Measurements from ENCODE around the gene PURA.

PURA gene

DNA sequence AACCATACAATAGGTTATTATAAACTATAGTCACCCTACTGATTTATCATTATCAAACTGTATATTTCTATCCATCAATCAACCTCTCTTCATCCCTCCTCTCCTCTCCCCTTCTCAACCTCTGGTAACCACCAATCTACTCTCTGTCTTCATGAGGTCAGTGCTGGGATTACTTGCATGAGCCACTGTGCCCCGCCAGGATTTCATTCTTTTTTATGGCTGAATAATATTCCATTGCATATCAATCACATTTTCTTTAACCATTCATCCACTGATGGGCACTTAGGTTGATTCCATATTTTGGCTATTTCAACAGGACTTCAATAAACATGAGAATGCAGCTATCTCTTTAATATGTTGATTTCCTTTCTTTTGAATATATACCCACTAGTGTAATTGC lies 10.8 kb upstream of the PURA start:
- DNase-seq (ENCODE audit: low spot score) = no peak
- TF ChIP-seq, protein P1, sequence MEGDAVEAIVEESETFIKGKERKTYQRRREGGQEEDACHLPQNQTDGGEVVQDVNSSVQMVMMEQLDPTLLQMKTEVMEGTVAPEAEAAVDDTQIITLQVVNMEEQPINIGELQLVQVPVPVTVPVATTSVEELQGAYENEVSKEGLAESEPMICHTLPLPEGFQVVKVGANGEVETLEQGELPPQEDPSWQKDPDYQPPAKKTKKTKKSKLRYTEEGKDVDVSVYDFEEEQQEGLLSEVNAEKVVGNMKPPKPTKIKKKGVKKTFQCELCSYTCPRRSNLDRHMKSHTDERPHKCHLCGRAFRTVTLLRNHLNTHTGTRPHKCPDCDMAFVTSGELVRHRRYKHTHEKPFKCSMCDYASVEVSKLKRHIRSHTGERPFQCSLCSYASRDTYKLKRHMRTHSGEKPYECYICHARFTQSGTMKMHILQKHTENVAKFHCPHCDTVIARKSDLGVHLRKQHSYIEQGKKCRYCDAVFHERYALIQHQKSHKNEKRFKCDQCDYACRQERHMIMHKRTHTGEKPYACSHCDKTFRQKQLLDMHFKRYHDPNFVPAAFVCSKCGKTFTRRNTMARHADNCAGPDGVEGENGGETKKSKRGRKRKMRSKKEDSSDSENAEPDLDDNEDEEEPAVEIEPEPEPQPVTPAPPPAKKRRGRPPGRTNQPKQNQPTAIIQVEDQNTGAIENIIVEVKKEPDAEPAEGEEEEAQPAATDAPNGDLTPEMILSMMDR (IDR thresholded peaks at IDR 0.05) = no peak
- H3K4me3 ChIP-seq = no peak overlapping the region
- no peak overlapping the region for H3K27ac ChIP-seq

DNA sequence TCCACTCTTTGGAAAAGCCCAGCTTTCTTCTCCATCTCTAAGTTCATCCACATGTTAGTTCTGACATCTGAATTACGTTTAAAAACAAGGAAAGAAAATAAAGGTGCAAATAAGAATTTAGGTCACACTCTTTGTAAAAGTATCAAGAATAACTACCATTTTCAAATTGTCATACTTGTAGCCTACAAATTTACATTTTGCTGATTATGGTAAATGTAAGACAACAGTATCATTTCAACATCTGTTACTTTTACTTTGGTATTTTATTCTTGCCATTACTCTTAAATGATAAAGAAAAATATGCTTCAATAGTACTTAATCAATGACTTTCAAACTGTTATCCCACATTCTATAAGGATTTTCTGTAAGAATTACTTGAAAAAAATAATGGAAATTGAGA lies 9.8 kb upstream of the PURA start:
- no peak overlapping the region for H3K4me3 ChIP-seq

DNA sequence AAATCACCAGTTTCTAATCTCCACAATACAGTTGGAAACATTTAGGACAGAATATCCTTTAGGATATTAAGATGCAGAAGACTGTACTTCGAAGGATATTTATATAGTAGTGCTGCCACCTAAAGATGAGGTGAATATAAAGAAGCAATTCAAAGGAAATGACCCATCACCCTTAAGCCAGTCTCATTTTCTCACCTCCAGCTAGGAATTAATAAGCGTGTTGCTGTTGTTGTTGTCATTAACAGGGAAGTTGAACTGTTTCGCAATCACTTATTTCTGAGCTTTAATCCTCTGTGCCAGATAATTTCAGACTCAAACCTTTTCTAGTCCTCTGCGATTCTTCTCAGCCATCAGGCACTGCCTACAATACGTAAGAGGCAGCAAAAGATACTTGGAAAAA lies 7.8 kb upstream of the PURA start:
- TF ChIP-seq, protein P1 (IDR thresholded peaks at IDR 0.05) = no peak
- DNase-seq (ENCODE audit: low spot score) = no peak
- Histone ChIP-seq H3K27ac (no peak overlapping the region), H3K4me3 (no peak overlapping the region)

More for the DNA sequence above, 9.8 kb upstream of the PURA start:
- no peak for DNase-seq (ENCODE audit: low spot score)
- no peak overlapping the region for H3K27ac ChIP-seq
- TF ChIP-seq, protein P1 (IDR thresholded peaks at IDR 0.05) = no peak

DNA sequence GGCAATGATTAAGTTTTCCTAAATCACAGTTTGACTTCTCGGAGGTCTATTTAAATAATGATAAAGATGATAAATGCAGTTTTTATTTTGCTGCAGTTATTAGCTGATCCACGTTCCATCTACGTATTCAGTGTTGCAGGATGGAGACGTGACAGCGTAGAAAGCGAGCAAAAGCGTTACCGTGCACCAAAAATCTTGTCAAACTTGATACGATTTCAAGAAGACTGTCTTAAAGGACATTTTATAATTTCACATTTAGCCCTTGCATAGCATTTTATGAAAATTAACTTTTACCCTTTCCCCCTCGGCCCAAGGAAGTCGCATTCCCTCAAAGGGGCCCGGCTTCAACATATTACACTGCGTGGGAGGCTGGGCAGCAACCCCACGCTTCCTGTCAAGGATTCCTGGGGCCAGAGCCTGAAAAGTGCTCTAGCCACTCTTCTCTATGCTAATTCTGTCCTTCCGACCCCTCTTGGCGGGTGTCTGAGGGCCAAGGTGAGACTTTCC lies 7.1 kb upstream of the PURA start:
- Histone ChIP-seq H3K4me3 (peak overlapping the region; percentile 94), H3K27ac (peak overlapping the region; percentile 84 to 97)
- peak; percentile 72 for DNase-seq (ENCODE audit: low spot score)
- TF ChIP-seq, protein P1 (IDR thresholded peaks at IDR 0.05) = no peak

DNA sequence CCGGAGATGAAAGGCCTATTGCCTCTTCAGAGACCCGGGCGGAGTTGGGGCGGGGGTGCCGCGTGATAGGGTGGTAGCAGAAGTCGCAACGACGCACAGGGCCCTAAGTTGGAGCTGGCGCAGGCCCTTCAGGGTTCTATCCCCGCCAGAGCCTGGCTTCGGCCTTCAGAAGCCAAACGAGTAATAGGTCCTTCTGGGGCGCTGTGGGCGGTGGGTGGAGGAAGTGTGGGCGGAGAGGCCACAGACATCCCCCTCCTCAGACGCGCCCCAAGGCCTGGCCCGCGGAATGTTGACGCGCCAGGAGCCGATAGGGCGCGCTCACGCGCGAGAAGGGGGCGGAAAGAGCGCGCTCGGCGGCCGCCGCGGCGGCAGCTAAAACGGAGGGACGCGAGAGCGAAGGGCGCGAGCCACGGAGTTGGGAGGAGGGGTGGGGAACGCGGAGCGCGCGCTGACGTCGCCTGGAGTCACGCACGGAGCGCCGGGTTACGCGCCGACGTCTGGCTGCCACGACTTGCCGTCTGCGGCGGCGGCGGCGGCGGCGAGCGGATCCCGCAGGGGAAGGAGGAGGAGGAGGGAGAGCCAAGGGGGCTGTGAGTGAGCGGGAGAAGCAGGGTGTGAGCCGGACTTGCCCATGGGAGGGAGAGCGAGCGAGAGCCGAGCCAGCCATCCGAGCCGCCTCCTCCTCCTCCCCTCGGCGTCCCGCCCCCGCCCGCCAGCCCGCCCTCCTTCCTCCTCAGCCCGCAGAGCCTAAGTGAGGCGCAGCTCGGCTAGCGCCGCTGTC lies 6.4 kb upstream of the PURA start:
- Histone ChIP-seq H3K27ac (peak overlapping the region; percentile 84 to 97), H3K4me3 (peak overlapping the region; percentile 94)
- TF ChIP-seq, protein P1 (IDR thresholded peaks at IDR 0.05) = no peak
- peak; percentile 93 for DNase-seq (ENCODE audit: low spot score)

DNA sequence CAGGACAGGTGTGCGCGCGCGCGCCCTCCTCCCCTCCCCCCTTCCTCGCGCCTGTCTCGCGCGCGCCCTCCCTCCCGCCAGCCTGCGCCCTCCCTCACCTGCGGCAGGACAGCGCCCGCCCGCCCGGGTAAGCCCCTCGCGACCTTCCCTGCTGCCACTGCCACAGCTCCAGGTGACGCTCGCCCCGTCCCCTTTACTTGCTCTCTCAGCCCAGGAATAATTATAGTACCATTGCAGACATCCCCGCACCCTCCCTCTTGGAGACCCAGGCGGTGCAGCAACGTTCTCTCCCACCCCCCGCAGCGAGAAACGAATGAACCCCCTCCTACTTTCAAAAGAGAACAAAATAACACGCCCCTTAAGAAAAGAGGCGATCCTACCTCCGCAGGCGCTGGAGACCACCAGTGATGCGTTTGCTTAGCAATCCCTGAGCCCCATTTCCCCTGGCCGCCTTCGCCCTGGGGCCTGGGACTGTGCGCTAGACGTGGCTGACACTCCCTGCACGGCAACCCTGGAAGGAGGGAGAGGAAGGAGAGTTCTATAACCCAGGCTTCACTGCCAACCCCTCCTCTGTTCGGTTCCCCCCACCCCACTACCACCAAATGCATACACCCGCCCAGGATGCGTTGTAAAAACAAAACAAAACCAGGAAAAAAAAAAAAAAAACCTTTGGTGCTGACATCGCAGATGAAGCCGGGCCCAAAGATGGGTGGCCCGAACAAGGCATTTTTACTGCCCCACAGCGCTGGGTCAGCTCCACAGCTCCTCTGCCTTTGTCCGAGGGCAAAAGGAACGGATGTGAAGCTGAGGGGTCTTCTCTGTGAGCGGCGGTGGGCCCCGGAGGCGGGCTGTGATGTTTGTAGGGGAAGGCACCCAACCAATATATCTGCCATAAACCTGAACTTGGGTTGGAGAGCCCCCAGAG lies 5.6 kb upstream of the PURA start:
- TF ChIP-seq, protein P1 (IDR thresholded peaks at IDR 0.05) = no peak
- Histone ChIP-seq H3K27ac (peak overlapping the region; percentile 84 to 97), H3K4me3 (peak overlapping the region; percentile 94)
- peak; percentile 74 for DNase-seq (ENCODE audit: low spot score)
